HepG2 (cell line): ENCODE measurements around the gene QSER1. TPM values are rescaled to one million over a fixed set of nuclear protein-coding genes. Genes with fewer than 3 reads are reported as not detected.

Source experiments
- TBX2 ChIP-seq: sonication (generic); formaldehyde crosslinking; IDR thresholded peaks from 2 replicates; pipeline ENCODE4 v1.5.0; 2020; ENCODE audit warnings: missing genetic modification reagents, mild to moderate bottlenecking, borderline replicate concordance
- ZBTB42 ChIP-seq: sonication (generic); formaldehyde crosslinking; IDR thresholded peaks from 2 replicates; pipeline ENCODE4 v1.5.0; 2020; ENCODE audit warnings: mild to moderate bottlenecking, missing genetic modification reagents
- ZNF407 ChIP-seq: sonication (generic); formaldehyde crosslinking; IDR thresholded peaks from one replicate; pipeline ENCODE4 v1.5.1; 2020; ENCODE audit warnings: mild to moderate bottlenecking, missing genetic modification reagents; ENCODE audit errors: not compliant biosample characterization
- ZNF724P ChIP-seq: sonication (generic); formaldehyde crosslinking; IDR thresholded peaks from 2 replicates; pipeline ENCODE4 v1.8.0; 2022; ENCODE audit warnings: missing genetic modification reagents, borderline replicate concordance
- polyA plus RNA-seq, 8 experiments: library from polyadenylated mRNA; depleted of rRNA in 3 of 8; stranded (reverse) in 7 of 8; unstranded in 1 of 8; fragments of >200 nt; fragmentation: Illumina TruSeq in 4 of 8; extraction: Trizol in 4 of 8; gene quantifications; 2 replicates each; pipeline versions ENCODE4 v1.2.1 to v1.2.3, GENCODE V29; 2011 to 2016; ENCODE audit warnings: low read depth in 4 of 8, missing spikeins in 1 of 8, mixed read lengths in 1 of 8; ENCODE audit not compliant: insufficient read depth in 1 of 8
- total RNA-seq, 5 experiments: library from RNA; depleted of rRNA; stranded (reverse); fragments of >200 nt; fragmentation: Illumina TruSeq; extraction: Trizol; gene quantifications; 2 replicates each; pipeline ENCODE4 v1.2.3, GENCODE V29; 2016; ENCODE audit warnings: low read depth in 1 of 5
- TF ChIP-seq, protein P1 (sequence below): sonication (generic); formaldehyde crosslinking; IDR thresholded peaks from 2 replicates; pipeline ENCODE4 v1.8.0; 2022; ENCODE audit warnings: missing genetic modification reagents, mild to moderate bottlenecking, borderline replicate concordance
- TF ChIP-seq, protein P2 (sequence below): IDR thresholded peaks from 2 replicates; pipeline ENCODE4 v1.6.1; 2016
- TF ChIP-seq, protein P3 (sequence below): sonication (generic); formaldehyde crosslinking; IDR thresholded peaks from 2 replicates; pipeline ENCODE4 v1.8.1; 2023; ENCODE audit warnings: missing genetic modification reagents, inconsistent platforms, borderline replicate concordance
- TF ChIP-seq, protein P4 (sequence below): IDR thresholded peaks from 2 replicates; pipeline ENCODE4 v1.6.1; 2016; ENCODE audit warnings: low read depth
- TF ChIP-seq, protein P5 (sequence below): sonication (generic); formaldehyde crosslinking; IDR thresholded peaks from 2 replicates; pipeline ENCODE4 v1.4.0; 2020; ENCODE audit warnings: missing genetic modification reagents

Gene QSER1
- total and polyA plus RNA-seq, 2 of the 13 experiments (the other 11 are each of a cell fraction or from before 2014, with no cell fraction given) = 8.9 to 17.3 TPM

DNA sequence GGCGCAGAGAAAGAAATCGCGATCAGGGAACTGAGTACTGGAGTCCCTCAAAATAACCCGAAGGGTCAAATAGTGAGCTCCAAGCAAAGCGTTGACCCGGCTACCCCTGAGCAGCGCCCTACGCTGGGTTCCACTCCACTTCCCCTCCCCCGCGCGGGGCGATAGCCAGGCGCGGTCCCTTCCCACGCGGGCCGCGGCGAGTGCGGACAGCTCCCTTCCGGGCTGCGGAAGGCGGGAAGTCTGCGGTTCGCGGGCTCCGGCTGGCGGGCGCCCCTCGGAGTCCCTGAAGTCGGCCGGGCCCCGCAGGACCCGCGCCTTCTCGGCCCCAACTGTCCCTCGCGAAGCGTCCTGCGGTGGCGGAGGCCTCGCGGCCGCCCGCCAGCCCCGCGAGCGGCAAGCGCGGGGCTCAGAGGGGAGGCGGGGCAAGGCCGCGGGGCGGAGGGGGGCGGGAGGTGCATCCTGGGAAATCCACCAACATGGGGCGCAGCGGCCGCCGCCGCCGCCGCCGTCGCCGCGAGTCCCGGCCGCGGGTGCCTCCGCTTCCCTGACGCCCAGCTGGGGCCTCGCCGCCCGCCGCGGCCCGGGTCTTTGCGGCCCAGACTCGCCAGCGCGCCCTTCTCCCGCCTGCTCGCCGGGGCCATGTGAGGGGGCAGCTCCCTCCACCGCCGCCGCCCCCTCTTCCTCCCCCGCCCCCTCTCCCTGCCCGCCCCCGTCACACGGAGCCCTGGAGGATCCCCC is at the start of gene QSER1 (continued):
- TF ChIP-seq, protein P1, sequence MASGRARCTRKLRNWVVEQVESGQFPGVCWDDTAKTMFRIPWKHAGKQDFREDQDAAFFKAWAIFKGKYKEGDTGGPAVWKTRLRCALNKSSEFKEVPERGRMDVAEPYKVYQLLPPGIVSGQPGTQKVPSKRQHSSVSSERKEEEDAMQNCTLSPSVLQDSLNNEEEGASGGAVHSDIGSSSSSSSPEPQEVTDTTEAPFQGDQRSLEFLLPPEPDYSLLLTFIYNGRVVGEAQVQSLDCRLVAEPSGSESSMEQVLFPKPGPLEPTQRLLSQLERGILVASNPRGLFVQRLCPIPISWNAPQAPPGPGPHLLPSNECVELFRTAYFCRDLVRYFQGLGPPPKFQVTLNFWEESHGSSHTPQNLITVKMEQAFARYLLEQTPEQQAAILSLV (CRISPR knock-in tag) = peak; percentile 72; the same call in 1 of the 2 replicates
- TF ChIP-seq, protein P2, sequence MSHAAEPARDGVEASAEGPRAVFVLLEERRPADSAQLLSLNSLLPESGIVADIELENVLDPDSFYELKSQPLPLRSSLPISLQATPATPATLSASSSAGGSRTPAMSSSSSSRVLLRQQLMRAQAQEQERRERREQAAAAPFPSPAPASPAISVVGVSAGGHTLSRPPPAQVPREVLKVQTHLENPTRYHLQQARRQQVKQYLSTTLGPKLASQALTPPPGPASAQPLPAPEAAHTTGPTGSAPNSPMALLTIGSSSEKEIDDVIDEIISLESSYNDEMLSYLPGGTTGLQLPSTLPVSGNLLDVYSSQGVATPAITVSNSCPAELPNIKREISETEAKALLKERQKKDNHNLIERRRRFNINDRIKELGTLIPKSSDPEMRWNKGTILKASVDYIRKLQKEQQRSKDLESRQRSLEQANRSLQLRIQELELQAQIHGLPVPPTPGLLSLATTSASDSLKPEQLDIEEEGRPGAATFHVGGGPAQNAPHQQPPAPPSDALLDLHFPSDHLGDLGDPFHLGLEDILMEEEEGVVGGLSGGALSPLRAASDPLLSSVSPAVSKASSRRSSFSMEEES (CRISPR knock-in tag) = no peak
- TF ChIP-seq, protein P3, sequence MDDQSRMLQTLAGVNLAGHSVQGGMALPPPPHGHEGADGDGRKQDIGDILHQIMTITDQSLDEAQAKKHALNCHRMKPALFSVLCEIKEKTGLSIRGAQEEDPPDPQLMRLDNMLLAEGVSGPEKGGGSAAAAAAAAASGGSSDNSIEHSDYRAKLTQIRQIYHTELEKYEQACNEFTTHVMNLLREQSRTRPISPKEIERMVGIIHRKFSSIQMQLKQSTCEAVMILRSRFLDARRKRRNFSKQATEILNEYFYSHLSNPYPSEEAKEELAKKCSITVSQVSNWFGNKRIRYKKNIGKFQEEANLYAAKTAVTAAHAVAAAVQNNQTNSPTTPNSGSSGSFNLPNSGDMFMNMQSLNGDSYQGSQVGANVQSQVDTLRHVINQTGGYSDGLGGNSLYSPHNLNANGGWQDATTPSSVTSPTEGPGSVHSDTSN (CRISPR knock-in tag) = no peak
- TF ChIP-seq, protein P4, sequence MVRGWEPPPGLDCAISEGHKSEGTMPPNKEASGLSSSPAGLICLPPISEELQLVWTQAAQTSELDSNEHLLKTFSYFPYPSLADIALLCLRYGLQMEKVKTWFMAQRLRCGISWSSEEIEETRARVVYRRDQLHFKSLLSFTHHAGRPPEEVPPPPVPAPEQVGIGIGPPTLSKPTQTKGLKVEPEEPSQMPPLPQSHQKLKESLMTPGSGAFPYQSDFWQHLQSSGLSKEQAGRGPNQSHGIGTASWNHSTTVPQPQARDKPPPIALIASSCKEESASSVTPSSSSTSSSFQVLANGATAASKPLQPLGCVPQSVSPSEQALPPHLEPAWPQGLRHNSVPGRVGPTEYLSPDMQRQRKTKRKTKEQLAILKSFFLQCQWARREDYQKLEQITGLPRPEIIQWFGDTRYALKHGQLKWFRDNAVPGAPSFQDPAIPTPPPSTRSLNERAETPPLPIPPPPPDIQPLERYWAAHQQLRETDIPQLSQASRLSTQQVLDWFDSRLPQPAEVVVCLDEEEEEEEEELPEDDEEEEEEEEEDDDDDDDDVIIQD = no peak
- peak; percentile 68 for TF ChIP-seq ZNF407 (CRISPR knock-in tag)
- no peak for TF ChIP-seq ZBTB42 (CRISPR knock-in tag)
- TF ChIP-seq TBX2 (CRISPR knock-in tag) = 0 out of 2 replicates have a peak, but pooled peaks have one; percentile 37
- TF ChIP-seq, protein P5, sequence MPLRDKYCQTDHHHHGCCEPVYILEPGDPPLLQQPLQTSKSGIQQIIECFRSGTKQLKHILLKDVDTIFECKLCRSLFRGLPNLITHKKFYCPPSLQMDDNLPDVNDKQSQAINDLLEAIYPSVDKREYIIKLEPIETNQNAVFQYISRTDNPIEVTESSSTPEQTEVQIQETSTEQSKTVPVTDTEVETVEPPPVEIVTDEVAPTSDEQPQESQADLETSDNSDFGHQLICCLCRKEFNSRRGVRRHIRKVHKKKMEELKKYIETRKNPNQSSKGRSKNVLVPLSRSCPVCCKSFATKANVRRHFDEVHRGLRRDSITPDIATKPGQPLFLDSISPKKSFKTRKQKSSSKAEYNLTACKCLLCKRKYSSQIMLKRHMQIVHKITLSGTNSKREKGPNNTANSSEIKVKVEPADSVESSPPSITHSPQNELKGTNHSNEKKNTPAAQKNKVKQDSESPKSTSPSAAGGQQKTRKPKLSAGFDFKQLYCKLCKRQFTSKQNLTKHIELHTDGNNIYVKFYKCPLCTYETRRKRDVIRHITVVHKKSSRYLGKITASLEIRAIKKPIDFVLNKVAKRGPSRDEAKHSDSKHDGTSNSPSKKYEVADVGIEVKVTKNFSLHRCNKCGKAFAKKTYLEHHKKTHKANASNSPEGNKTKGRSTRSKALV (CRISPR knock-in tag) = no peak
- peak; percentile 34; the same call in 1 of the 2 replicates for TF ChIP-seq ZNF724P (CRISPR knock-in tag)
